ENCODE measurements around the gene NUP210L. TPM values are rescaled to one million over a fixed set of nuclear protein-coding genes. Genes with fewer than 3 reads are reported as not detected.

Gene NUP210L
- total RNA-seq, 2 donors from 2014 or later, result 0.07 to 0.11 TPM

DNA sequence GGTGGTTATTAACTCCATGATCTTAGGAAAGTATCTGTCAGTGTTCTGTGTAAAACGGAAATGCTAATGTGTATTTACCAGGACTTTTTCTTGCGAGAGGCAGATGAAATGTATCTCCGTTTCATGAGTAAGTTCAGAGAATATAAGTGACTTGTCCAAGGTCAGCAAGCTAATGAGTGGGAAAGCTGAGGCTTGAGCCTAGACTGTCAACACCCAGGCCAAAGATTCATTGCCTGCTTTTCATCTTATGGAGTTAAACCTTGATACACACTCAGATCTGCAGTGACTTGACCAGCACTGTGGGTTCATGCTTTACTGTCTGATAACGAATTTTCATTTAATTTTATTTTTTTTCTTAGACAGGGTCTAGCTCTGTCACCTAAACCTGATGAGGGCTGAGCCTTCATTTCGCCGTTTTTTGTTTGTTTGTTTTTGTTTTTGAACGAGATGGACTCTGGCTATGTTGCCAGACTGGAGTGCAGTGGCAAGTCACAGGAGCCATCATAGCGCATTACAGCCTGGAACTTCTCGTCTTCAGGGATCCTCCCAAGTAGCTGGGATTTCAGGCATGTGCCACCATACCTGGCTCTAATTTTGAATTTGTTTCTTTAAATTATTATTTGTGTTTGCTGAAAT, 176.5 kb downstream of the NUP210L start:
- Histone ChIP-seq H3K4me1 (ENCODE audit: control insufficient read depth, insufficient read depth, low read length) (no peaks in the 10 kb centered on the region), H3K36me3 (ENCODE audit: control insufficient read depth, insufficient read depth, low read length) (peaks cover 48% of the 10 kb centered on the region), H3K27ac (ENCODE audit: low read depth, low read length) (no peak overlapping the region), H3K9ac (ENCODE audit: extremely low read depth, low read length, poor library complexity, severe bottlenecking) (peak overlapping the region; percentile 89), H3K9me3 (ENCODE audit: control insufficient read depth, low read length) (no peaks in the 10 kb centered on the region), H3K27me3 (ENCODE audit: control insufficient read depth, insufficient read depth, low read length, poor library complexity, severe bottlenecking) (no peaks in the 10 kb centered on the region), H3K4me3 (ENCODE audit: low read length) (peak overlapping the region; percentile 100)
- 85 to 89% methylated on average over 8 to 9 of the region's 9 CpGs for WGBS, 2 experiments (ENCODE audit: insufficient coverage in 1 of 2, insufficient read length in 1 of 2)
- Mint-ChIP-seq H3K4me1 (peaks cover 16% of the 10 kb centered on the region), H3K27ac (peak overlapping the region; percentile 93), H3K4me3 (peak overlapping the region; percentile 87), H3K36me3 (ENCODE audit: low read depth) (peaks cover 45% of the 10 kb centered on the region), H3K9me3 (no peaks in the 10 kb centered on the region), H3K27me3 (ENCODE audit: insufficient read depth) (no peaks in the 10 kb centered on the region)
- TF ChIP-seq, protein P1, sequence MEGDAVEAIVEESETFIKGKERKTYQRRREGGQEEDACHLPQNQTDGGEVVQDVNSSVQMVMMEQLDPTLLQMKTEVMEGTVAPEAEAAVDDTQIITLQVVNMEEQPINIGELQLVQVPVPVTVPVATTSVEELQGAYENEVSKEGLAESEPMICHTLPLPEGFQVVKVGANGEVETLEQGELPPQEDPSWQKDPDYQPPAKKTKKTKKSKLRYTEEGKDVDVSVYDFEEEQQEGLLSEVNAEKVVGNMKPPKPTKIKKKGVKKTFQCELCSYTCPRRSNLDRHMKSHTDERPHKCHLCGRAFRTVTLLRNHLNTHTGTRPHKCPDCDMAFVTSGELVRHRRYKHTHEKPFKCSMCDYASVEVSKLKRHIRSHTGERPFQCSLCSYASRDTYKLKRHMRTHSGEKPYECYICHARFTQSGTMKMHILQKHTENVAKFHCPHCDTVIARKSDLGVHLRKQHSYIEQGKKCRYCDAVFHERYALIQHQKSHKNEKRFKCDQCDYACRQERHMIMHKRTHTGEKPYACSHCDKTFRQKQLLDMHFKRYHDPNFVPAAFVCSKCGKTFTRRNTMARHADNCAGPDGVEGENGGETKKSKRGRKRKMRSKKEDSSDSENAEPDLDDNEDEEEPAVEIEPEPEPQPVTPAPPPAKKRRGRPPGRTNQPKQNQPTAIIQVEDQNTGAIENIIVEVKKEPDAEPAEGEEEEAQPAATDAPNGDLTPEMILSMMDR (conservative IDR thresholded peaks at IDR 0.05), result no peak
- DNase-seq, result no peak

DNA sequence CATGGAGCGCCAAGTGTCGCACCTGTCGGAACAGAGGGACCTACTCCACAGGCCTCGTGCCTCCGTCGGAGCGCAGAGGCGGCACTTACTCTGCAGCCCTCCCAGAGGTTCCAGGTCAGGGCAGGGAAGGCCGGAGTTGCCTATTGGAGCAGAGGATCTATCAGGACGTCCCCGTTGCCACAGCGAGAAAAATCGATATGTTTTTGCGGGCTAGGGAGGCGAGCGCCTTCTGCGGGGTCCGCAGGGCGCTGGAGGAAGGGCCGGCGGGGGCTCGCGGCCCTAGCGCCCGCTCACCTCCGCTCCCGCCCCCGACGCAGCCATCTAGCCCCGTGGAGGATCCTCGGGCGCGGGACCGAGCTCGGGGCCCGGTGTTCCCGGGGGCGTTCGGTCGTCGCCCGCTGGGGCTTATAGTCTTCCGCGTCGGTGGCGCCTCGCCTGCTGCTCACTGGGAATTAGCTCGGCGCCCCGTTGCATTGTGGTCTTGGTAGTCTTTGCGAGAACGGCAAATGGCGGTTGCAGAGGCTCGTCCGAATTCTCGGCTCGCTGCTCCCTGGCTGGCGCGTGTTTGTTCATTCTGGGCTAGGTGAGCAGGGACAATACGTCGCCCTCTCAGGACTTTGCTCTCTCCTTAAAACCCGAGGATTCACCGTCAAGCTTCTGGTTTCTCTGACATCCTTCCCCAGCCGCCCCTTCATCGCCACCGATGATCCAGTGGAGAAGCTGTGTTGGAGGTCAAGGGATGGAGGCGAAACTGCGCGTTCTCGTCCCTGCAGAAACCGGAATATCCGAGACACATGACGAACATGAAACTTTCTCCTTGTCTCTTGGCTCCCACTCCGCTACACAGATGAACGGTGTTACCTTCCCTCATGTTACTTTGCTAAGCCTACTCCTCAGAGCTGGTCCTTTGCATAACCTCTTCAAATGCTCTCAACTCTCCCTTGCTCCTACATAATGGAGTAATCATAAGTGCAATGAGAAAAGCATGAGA, 177.3 kb downstream of the NUP210L start, which contains the start of gene JTB:
JTB (minus strand) TSS at position 425 of the 991 bp plus-strand sequence; CDS start at position 3, 422 bp downstream.
- peaks cover 16% of the 10 kb centered on the region for H3K4me1 Mint-ChIP-seq

DNA sequence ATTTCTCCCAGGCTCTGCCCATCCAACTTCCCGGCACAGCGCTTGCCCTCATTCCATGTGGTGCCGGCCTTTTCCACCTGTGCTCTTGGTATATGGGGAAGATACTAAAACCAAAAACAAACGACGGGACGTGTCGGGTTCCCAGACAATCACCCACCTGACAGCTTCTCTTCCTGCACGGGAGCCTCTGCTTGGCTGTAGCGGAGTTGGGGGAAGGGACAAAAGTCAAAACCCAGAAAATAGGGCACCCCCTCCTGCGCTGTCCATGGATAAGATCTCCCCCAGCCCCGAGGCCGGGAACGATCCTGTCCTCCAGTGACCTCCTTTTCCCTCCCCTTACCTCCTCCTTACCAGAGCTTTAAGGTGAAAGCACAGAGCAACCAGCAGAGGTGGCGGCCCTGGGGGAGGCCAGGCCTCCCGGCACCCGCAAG, 178.0 kb downstream of the NUP210L start:
- Histone ChIP-seq H3K9ac (ENCODE audit: extremely low read depth, low read length, poor library complexity, severe bottlenecking) (peak overlapping the region; percentile 89), H3K27ac (ENCODE audit: low read depth, low read length) (no peak overlapping the region), H3K36me3 (ENCODE audit: control insufficient read depth, insufficient read depth, low read length) (peaks cover 46% of the 10 kb centered on the region), H3K27me3 (ENCODE audit: control insufficient read depth, insufficient read depth, low read length, poor library complexity, severe bottlenecking) (no peaks in the 10 kb centered on the region), H3K4me3 (ENCODE audit: low read length) (peak overlapping the region; percentile 100), H3K9me3 (ENCODE audit: control insufficient read depth, low read length) (no peaks in the 10 kb centered on the region), H3K4me1 (ENCODE audit: control insufficient read depth, insufficient read depth, low read length) (no peaks in the 10 kb centered on the region)
- no peak for DNase-seq
- Mint-ChIP-seq H3K9me3 (no peaks in the 10 kb centered on the region), H3K4me1 (peaks cover 16% of the 10 kb centered on the region), H3K36me3 (ENCODE audit: low read depth) (peaks cover 34% of the 10 kb centered on the region), H3K27ac (peak overlapping the region; percentile 94), H3K4me3 (peak overlapping the region; percentile 87), H3K27me3 (ENCODE audit: insufficient read depth) (no peaks in the 10 kb centered on the region)
- WGBS, 2 experiments (ENCODE audit: insufficient coverage in 1 of 2, insufficient read length in 1 of 2), result 0 to 3% methylated on average over 2 to 16 of the region's 16 CpGs
- TF ChIP-seq, protein P1 (conservative IDR thresholded peaks at IDR 0.05), result no peak

More for the DNA sequence above, 177.3 kb downstream of the NUP210L start, which contains the start of gene JTB:
- peak within 1 kb of the TSS; percentile 100 for H3K4me3 ChIP-seq (ENCODE audit: low read length)
- TF ChIP-seq, protein P1 (conservative IDR thresholded peaks at IDR 0.05), result no peak
- H3K27me3 ChIP-seq (ENCODE audit: control insufficient read depth, insufficient read depth, low read length, poor library complexity, severe bottlenecking), result no peaks in the 10 kb centered on the region
- H3K4me1 ChIP-seq (ENCODE audit: control insufficient read depth, insufficient read depth, low read length), result no peaks in the 10 kb centered on the region
- H3K9me3 ChIP-seq (ENCODE audit: control insufficient read depth, low read length), result no peaks in the 10 kb centered on the region
- H3K27ac Mint-ChIP-seq, result peak within 1 kb of the TSS; percentile 94
- peak; percentile 95 for DNase-seq
- peak within 1 kb of the TSS; percentile 89 for H3K9ac ChIP-seq (ENCODE audit: extremely low read depth, low read length, poor library complexity, severe bottlenecking)
- H3K36me3 ChIP-seq (ENCODE audit: control insufficient read depth, insufficient read depth, low read length), result peaks cover 46% of the 10 kb centered on the region
- H3K36me3 Mint-ChIP-seq (ENCODE audit: low read depth), result peaks cover 40% of the 10 kb centered on the region
- 1 to 2% methylated on average over 47 to 75 of the region's 75 CpGs for WGBS, 2 experiments (ENCODE audit: insufficient coverage in 1 of 2, insufficient read length in 1 of 2)
- H3K9me3 Mint-ChIP-seq, result no peaks in the 10 kb centered on the region
- H3K27me3 Mint-ChIP-seq (ENCODE audit: insufficient read depth), result no peaks in the 10 kb centered on the region
- peak within 1 kb of the TSS; percentile 53 for H3K27ac ChIP-seq (ENCODE audit: low read depth, low read length)
- H3K4me3 Mint-ChIP-seq, result peak within 1 kb of the TSS; percentile 87

Measured in endodermal cell (in vitro differentiated cells).